ENCODE results near the gene KRT26.

GRCh38 chr17:40717776-40718175 lies 54.2 kb downstream of the KRT26 start:
- TF ChIP-seq CTCF (conservative IDR thresholded peaks at IDR 0.05; ENCODE audit: low read depth, low read length) (no peak), EZH2 (IDR thresholded peaks at IDR 0.05; ENCODE audit: borderline replicate concordance, low read depth, low read length, poor library complexity, severe bottlenecking) (no peak)

All from A673 (cell line).